SK-MEL-5 (cell line): ENCODE data around the gene DUS2. TPM values are rescaled to one million over a fixed set of nuclear protein-coding genes. Genes with fewer than 3 reads are reported as not detected.

ENCODE experiments used
- DNase-seq: peaks from one replicate; pipeline ENCODE4 v3.0.0-alpha.2; 2016; ENCODE audit warnings: low read depth, low spot score
- in situ Hi-C: cut with HindIII; loops from 2 replicates; pipeline ENCODE4 v1.10.0; 2016; ENCODE audit warnings: low sequenced_read_pairs, high pct_unique_total_duplicates, low pct_unique_long_range_greater_than_20kb
- total RNA-seq: library from RNA; depleted of rRNA; stranded (reverse); fragments of >200 nt; shearing (Covaris generic); gene quantifications from 2 replicates; pipeline ENCODE4 v1.2.3, GENCODE V29; 2014

The DUS2 gene
- total RNA-seq, 1 experiment from 2014 or later = 18.6 TPM

DNA sequence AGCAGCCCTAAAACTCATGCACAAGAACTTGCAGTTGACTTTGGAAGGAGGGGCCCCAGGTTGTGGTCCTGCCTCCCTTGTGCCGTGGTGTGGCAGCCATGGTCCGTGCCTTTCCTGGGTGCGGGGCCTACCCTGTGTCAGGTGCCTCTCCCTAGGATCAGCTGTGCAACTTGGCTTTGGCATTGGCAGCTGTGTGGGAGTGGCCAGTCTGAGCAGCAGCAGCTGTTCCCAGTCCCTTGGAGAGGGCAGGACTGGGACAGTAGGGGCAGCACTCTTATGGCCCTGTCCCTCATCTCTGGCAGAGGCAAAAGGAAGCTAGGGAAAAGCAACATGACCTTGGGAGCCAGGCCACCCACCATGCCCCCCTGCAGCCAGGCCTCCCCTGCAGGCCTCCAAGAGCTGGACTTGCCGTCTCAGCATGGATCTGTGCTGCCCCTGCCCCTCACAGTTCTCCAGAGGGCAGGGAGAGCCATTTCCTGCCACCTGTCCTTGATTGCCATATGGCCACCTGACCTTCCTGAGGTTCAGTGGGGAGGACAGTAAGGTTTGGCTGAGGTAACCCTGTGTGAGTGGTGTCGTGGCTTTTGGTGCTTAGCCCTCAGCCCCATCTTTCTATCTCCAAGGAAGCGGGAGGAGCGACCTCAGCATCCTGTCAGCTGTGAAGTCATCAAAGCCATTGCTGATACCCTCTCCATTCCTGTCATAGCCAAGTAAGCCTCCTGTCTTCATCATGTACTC is 46.6 kb downstream of the DUS2 start:
- DNase-seq = no peak
- in situ Hi-C loops = no loop called here

- no peak for DNase-seq
- in situ Hi-C loops = no loop called here
Measured at GRCh38 chr16:68070249-68070730, 47.2 kb downstream of the DUS2 start.

DNA sequence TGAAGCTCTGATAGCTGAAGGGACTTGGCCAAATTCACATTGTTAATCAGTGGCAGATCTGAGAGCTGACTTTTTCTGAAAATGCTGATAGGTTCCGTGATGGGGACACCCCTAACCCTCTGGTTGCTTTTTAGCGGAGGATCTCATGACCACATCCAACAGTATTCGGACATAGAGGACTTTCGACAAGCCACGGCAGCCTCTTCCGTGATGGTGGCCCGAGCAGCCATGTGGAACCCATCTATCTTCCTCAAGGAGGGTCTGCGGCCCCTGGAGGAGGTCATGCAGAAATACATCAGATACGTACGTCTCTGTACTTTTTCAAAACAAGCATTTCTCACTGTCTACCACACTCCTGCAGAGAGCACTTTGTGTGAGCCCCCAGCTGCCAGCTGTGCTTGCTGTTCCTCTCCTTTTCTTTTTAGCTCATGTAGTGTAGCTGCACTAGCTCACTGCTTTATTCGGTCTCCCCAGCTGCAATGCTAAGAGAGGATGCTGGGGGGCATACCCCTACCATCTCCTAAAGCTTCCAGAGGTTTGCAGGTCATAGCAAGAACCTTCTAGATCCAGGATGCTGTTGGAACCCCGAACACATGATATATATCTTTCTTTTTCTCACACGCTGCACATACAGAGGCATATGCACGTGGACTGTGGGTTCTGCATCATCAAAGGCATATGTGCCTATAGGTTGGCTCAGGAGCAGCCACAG is 47.9 kb downstream of the DUS2 start:
- in situ Hi-C loops = no loop called here

GRCh38 chr16:68071518-68071901 is 48.4 kb downstream of the DUS2 start:
- in situ Hi-C loops = no loop called here
- DNase-seq = no peak

More for the DNA sequence above, 47.9 kb downstream of the DUS2 start:
- no peak for DNase-seq

- in situ Hi-C loops = no loop called here
- DNase-seq = no peak
Measured at GRCh38 chr16:68072038-68072695, 49.1 kb downstream of the DUS2 start.

- in situ Hi-C loops = no loop called here
- no peak for DNase-seq
Measured at GRCh38 chr16:68073902-68074760, 51.0 kb downstream of the DUS2 start.

GRCh38 chr16:68074850-68075555 is 51.9 kb downstream of the DUS2 start:
- in situ Hi-C loops = no loop called here
- no peak for DNase-seq

DNA sequence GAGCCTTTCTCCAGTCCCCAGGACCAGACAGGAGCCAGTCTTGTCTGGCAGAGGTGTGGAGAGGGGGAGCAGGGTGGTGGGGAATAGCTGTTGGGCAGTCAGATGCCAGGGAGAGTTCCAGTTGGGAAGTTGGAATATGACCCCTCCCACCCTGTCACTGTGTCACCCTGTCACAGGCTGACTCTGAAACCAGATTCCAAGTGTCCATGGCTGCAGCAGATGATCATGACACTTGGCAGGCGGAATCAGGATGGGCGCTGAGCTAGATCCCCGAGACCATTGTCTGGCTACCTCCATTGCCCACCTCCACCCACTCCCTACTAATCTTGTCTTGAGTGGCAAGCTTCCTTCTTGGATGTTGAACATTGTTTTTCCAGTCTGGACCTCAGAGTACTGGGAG is 52.9 kb downstream of the DUS2 start:
- DNase-seq = no peak
- in situ Hi-C loops = no loop called here

DNA sequence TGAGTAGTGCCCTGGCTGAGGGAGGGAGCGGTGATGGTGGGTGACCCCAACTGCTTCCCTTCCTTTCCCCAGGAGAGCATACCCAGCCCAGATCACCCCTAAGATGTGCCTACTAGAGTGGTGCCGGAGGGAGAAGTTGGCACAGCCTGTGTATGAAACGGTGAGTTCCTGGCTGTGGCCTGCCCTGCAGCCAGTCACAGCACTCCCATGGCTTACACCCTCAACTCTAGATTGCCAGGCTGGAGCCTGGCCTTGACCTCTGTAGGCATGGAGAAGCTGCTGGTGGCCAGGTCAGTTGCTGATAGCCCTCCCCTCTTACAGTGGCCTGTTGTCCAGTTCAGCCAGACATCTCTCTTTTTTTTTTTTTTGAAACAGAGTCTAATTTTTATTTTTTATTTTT is 53.5 kb downstream of the DUS2 start:
- in situ Hi-C loops = no loop called here
- DNase-seq = no peak

DNA sequence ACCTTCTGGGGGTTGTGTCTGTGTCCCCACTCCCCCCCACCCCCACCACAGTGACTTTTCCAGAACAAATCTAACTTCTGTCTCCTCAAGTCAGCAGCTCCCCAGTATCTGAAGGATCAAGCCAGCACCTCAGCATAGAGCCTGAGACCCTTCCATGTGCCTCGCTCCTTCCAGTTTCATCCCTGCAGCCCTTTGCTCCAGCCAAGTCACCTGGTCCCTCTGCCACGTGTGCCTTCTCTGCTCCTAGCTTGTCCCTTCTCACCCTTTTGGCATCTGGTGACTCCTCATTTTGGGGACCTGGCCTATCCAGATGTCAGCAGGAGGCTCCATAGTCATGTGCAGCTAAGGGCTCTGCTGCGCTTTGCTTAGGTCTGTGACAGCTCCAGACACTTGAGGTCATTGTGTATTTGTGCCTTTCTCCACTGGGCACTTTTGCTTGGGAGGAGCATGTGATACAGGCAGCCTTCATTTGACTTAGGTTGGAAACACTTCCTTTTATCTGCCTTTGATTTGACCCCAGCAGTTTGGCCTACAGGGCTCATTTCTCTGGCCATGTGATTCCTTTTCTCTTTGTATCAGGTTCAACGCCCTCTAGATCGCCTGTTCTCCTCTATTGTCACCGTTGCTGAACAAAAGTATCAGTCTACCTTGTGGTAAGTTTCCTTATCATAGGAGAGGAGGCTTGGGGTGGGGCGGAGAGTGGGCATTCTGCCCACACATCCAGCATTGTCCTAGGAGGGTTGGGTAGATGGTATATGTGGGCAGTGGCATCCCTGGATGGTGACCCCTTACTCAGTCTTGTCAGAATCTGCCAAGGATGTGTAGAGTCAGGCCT is 55.0 kb downstream of the DUS2 start:
- in situ Hi-C loops = no loop called here
- no peak for DNase-seq

GRCh38 chr16:68078701-68079375 is 55.8 kb downstream of the DUS2 start:
- no peak for DNase-seq
- in situ Hi-C loops = no loop called here

DNA sequence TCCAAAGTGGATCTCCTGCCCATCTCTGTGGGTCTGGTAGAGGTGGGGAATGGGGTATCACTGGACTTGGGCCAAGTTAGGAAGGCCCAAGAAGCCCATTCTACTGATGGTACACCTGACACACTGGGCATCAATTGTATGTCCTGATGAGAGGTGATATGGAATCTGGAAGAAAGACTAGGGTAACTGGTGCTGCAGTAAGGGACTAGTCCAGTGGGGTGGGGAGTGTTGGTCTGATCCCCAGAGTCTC is 56.2 kb downstream of the DUS2 start:
- DNase-seq = no peak
- in situ Hi-C loops = no loop called here

- in situ Hi-C loops = no loop called here
- DNase-seq = no peak
Measured at GRCh38 chr16:68079626-68080344, 56.7 kb downstream of the DUS2 start.

DNA sequence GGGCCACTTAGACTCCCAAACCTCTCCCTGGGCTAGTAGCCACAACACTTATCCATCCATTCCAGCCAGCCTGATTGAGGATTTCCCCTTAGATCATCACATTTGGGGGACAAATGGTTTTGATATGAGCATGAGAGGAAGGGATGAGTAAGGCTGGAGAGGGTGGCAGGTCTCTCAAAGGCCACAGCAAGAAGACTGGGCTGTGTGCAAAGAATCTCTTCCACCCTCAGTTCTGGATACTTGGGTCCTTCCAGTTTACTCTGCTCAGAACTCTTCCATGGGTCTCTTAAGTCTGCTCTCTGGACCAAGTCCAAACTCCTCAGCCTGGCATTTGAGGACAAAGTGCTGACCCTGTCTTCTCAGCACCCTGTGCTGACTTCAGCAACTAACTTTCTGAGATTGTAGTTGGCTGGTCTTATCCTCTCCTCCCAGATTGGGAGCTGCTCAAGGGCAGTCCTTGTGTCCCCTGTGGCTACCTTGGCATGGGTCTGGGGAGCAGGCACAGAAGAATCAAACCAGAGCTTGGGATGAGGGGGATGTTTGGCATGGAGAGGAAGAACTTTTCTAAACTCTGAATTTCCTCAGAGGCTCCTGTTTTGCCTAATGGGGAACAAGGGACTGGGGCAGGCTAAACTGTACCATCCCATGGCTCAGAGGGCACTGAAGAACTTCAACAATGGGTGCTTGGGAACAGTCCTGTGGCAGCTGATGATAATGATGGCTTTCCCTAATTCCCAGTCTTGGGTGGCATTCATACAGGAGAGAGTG is 59.0 kb downstream of the DUS2 start:
- in situ Hi-C loops = no loop called here
- DNase-seq = no peak

GRCh38 chr16:68082629-68083238 is 59.6 kb downstream of the DUS2 start:
- in situ Hi-C loops = no loop called here
- DNase-seq = no peak
